ENCODE data around the gene SARDH. TPM values are rescaled to one million over a fixed set of nuclear protein-coding genes. Genes with fewer than 3 reads are reported as not detected.
"Not testable (repeated sequence)": the region's sequence is repeated elsewhere in the genome, so short reads cannot be mapped to it uniquely, and the experiment has no call there.

SARDH gene
- total RNA-seq, 1 experiment from 2014 or later, result 20.9 TPM

- no peaks in the 10 kb centered on the region for H3K9me3 ChIP-seq (replicated peaks)
- H3K27ac ChIP-seq, result no peak overlapping the region
- H3K27me3 ChIP-seq (replicated peaks), result no peaks in the 10 kb centered on the region
- no peaks in the 10 kb centered on the region for H3K4me1 ChIP-seq (replicated peaks)
- H3K36me3 ChIP-seq, result peaks cover 8% of the 10 kb centered on the region
- H3K4me3 ChIP-seq, result no peak overlapping the region
- no peak for DNase-seq (ENCODE audit: low read depth in 1 of 2, low spot score in 2 of 2)
Measured at GRCh38 chr9:133684936-133685361, 53.2 kb downstream of the SARDH start.

GRCh38 chr9:133684121-133684935, 53.8 kb downstream of the SARDH start:
- DNase-seq (ENCODE audit: low read depth in 1 of 2, low spot score in 2 of 2), result no peak
- H3K36me3 ChIP-seq, result peaks cover 4% of the 10 kb centered on the region
- no peaks in the 10 kb centered on the region for H3K4me1 ChIP-seq (replicated peaks)
- no peak overlapping the region for H3K27ac ChIP-seq
- H3K9me3 ChIP-seq (replicated peaks), result no peaks in the 10 kb centered on the region
- no peak overlapping the region for H3K4me3 ChIP-seq
- no peaks in the 10 kb centered on the region for H3K27me3 ChIP-seq (replicated peaks)

- H3K36me3 ChIP-seq, result peaks cover 4% of the 10 kb centered on the region; the same call in 1 of the 2 replicates
- no peak overlapping the region for H3K4me3 ChIP-seq
- H3K4me1 ChIP-seq (replicated peaks), result no peaks in the 10 kb centered on the region
- DNase-seq (ENCODE audit: low read depth in 1 of 2, low spot score in 2 of 2), result no peak
- H3K27me3 ChIP-seq (replicated peaks), result no peaks in the 10 kb centered on the region
- H3K9me3 ChIP-seq (replicated peaks), result no peaks in the 10 kb centered on the region
- no peak overlapping the region for H3K27ac ChIP-seq
Measured at GRCh38 chr9:133683586-133684120, 54.5 kb downstream of the SARDH start.

- Histone ChIP-seq H3K27ac (no peak overlapping the region), H3K9me3 (replicated peaks) (no peaks in the 10 kb centered on the region), H3K4me3 (no peak overlapping the region), H3K4me1 (replicated peaks) (no peaks in the 10 kb centered on the region), H3K36me3 (peaks cover 4% of the 10 kb centered on the region; the same call in 1 of the 2 replicates), H3K27me3 (replicated peaks) (no peaks in the 10 kb centered on the region)
- DNase-seq (ENCODE audit: low read depth in 1 of 2, low spot score in 2 of 2), result no peak
Measured at GRCh38 chr9:133682818-133683585, 55.1 kb downstream of the SARDH start.

- no peak for DNase-seq (ENCODE audit: low read depth in 1 of 2, low spot score in 2 of 2)
- Histone ChIP-seq H3K27ac (no peak overlapping the region), H3K4me3 (no peak overlapping the region), H3K36me3 (0 out of 2 replicates have a peak, but pooled peaks cover 4% of the 10 kb centered on the region), H3K9me3 (replicated peaks) (no peaks in the 10 kb centered on the region), H3K27me3 (replicated peaks) (no peaks in the 10 kb centered on the region), H3K4me1 (replicated peaks) (no peaks in the 10 kb centered on the region)
Measured at GRCh38 chr9:133681658-133682306, 56.4 kb downstream of the SARDH start.

GRCh38 chr9:133680976-133681657, 57.0 kb downstream of the SARDH start:
- Histone ChIP-seq H3K9me3 (replicated peaks) (no peaks in the 10 kb centered on the region), H3K36me3 (0 out of 2 replicates have a peak, but pooled peaks cover 4% of the 10 kb centered on the region), H3K27ac (no peak overlapping the region), H3K4me1 (replicated peaks) (no peaks in the 10 kb centered on the region), H3K27me3 (replicated peaks) (no peaks in the 10 kb centered on the region), H3K4me3 (no peak overlapping the region)
- no peak for DNase-seq (ENCODE audit: low read depth in 1 of 2, low spot score in 2 of 2)

GRCh38 chr9:133680250-133680975, 57.7 kb downstream of the SARDH start:
- Histone ChIP-seq H3K27ac (no peak overlapping the region), H3K4me3 (no peak overlapping the region), H3K27me3 (replicated peaks) (no peaks in the 10 kb centered on the region), H3K9me3 (replicated peaks) (no peaks in the 10 kb centered on the region), H3K36me3 (0 out of 2 replicates have a peak, but pooled peaks cover 4% of the 10 kb centered on the region), H3K4me1 (replicated peaks) (no peaks in the 10 kb centered on the region)
- no peak for DNase-seq (ENCODE audit: low read depth in 1 of 2, low spot score in 2 of 2)

GRCh38 chr9:133679466-133680061, 58.6 kb downstream of the SARDH start:
- Histone ChIP-seq H3K9me3 (replicated peaks) (no peaks in the 10 kb centered on the region), H3K4me3 (no peak overlapping the region), H3K4me1 (replicated peaks) (no peaks in the 10 kb centered on the region), H3K27ac (no peak overlapping the region), H3K36me3 (0 out of 2 replicates have a peak, but pooled peaks cover 4% of the 10 kb centered on the region), H3K27me3 (replicated peaks) (no peaks in the 10 kb centered on the region)
- no peak for DNase-seq (ENCODE audit: low read depth in 1 of 2, low spot score in 2 of 2)

GRCh38 chr9:133679056-133679455, 59.1 kb downstream of the SARDH start:
- no peak overlapping the region for H3K4me3 ChIP-seq
- H3K27me3 ChIP-seq (replicated peaks), result no peaks in the 10 kb centered on the region
- no peaks in the 10 kb centered on the region for H3K4me1 ChIP-seq (replicated peaks)
- H3K9me3 ChIP-seq (replicated peaks), result no peaks in the 10 kb centered on the region
- H3K27ac ChIP-seq, result no peak overlapping the region
- 0 out of 2 replicates have a peak, but pooled peaks cover 4% of the 10 kb centered on the region for H3K36me3 ChIP-seq
- no peak for DNase-seq (ENCODE audit: low read depth in 1 of 2, low spot score in 2 of 2)

GRCh38 chr9:133677126-133678010, 60.8 kb downstream of the SARDH start:
- Histone ChIP-seq H3K36me3 (peaks cover 9% of the 10 kb centered on the region), H3K27me3 (replicated peaks) (no peaks in the 10 kb centered on the region), H3K27ac (no peak overlapping the region), H3K4me1 (replicated peaks) (no peaks in the 10 kb centered on the region), H3K4me3 (no peak overlapping the region), H3K9me3 (replicated peaks) (no peaks in the 10 kb centered on the region)
- no peak for DNase-seq (ENCODE audit: low read depth in 1 of 2, low spot score in 2 of 2)

GRCh38 chr9:133676450-133676849, 61.7 kb downstream of the SARDH start:
- no peaks in the 10 kb centered on the region for H3K9me3 ChIP-seq (replicated peaks)
- no peaks in the 10 kb centered on the region for H3K4me1 ChIP-seq (replicated peaks)
- no peak overlapping the region for H3K27ac ChIP-seq
- DNase-seq (ENCODE audit: low read depth in 1 of 2, low spot score in 2 of 2), result no peak
- H3K4me3 ChIP-seq, result no peak overlapping the region
- peaks cover 11% of the 10 kb centered on the region for H3K36me3 ChIP-seq
- no peaks in the 10 kb centered on the region for H3K27me3 ChIP-seq (replicated peaks)

GRCh38 chr9:133675796-133676195, 62.4 kb downstream of the SARDH start:
- not testable (repeated sequence) for H3K4me1 ChIP-seq (replicated peaks); H3K9me3 ChIP-seq (replicated peaks); H3K27ac ChIP-seq; H3K4me3 ChIP-seq; DNase-seq (ENCODE audit: low read depth in 1 of 2, low spot score in 2 of 2); H3K27me3 ChIP-seq (replicated peaks)
- peaks cover 11% of the 10 kb centered on the region for H3K36me3 ChIP-seq

Measured in SJSA1 (cell line).